SW480 (cell line): ENCODE measurements around the gene TRIM46.
"Not testable (repeated sequence)": the region's sequence is repeated elsewhere in the genome, so short reads cannot be mapped to it uniquely, and the experiment has no call there.

Experiments used
- DNase-seq: peaks from one replicate; pipeline ENCODE4 v3.0.0-alpha.2; 2016; ENCODE audit warnings: low spot score

The TRIM46 gene

GRCh38 chr1:155205969-155206593 lies 32.4 kb downstream of the TRIM46 start:
- DNase-seq: no peak

GRCh38 chr1:155206891-155207805 lies 33.5 kb downstream of the TRIM46 start:
- DNase-seq: peak; percentile 79

- DNase-seq: no peak
Measured at GRCh38 chr1:155207806-155208540, 34.3 kb downstream of the TRIM46 start, which contains the start of gene THBS3. THBS3 (minus strand) TSS chr1:155207897; CDS start chr1:155207876, 21 bp downstream.

GRCh38 chr1:155208541-155209311 lies 35.1 kb downstream of the TRIM46 start, which contains the start of gene MTX1:
MTX1 (plus strand) TSS chr1:155208695; CDS start chr1:155208805, 110 bp downstream.
- peak; percentile 67 for DNase-seq

GRCh38 chr1:155209312-155209721 lies 35.7 kb downstream of the TRIM46 start:
- no peak for DNase-seq

- no peak for DNase-seq
Measured at GRCh38 chr1:155210314-155211104, 36.9 kb downstream of the TRIM46 start.

- DNase-seq: not testable (repeated sequence)
Measured at GRCh38 chr1:155211381-155212050, 37.9 kb downstream of the TRIM46 start.

- not testable (repeated sequence) for DNase-seq
Measured at GRCh38 chr1:155212051-155212440, 38.4 kb downstream of the TRIM46 start.

- DNase-seq: not testable (repeated sequence)
Measured at GRCh38 chr1:155214702-155215101, 41.1 kb downstream of the TRIM46 start.

GRCh38 chr1:155218854-155219591 lies 45.4 kb downstream of the TRIM46 start:
- peak; percentile 60 for DNase-seq

GRCh38 chr1:155219592-155220031 lies 46.0 kb downstream of the TRIM46 start:
- DNase-seq: peak; percentile 95

GRCh38 chr1:155220211-155220965 lies 46.7 kb downstream of the TRIM46 start:
- not testable (repeated sequence) for DNase-seq

- DNase-seq: no peak
Measured at GRCh38 chr1:155223047-155223446, 49.4 kb downstream of the TRIM46 start.

GRCh38 chr1:155225404-155225759 lies 51.7 kb downstream of the TRIM46 start:
- DNase-seq: not testable (repeated sequence)

- DNase-seq: peak; percentile 82
Measured at GRCh38 chr1:155226188-155226909, 52.7 kb downstream of the TRIM46 start.

- DNase-seq: peak; percentile 76
Measured at GRCh38 chr1:155226910-155227260, 53.2 kb downstream of the TRIM46 start.

GRCh38 chr1:155227261-155228095 lies 53.8 kb downstream of the TRIM46 start:
- DNase-seq: peak; percentile 99
